NT2/D1 (cell line): ENCODE results near the gene FOXO3B.
"Not testable (repeated sequence)": the region's sequence is repeated elsewhere in the genome, so short reads cannot be mapped to it uniquely, and the experiment has no call there.

Experiments used
- DNase-seq: peaks from one replicate; pipeline ENCODE4 v3.0.0-alpha.2; 2011; ENCODE audit warnings: low read depth, low spot score
- H3K27me3 ChIP-seq: 2 replicates; pipeline ENCODE4 v1.6.0; 2011; ENCODE audit warnings: mild to moderate bottlenecking; ENCODE audit not compliant: insufficient read length, insufficient read depth
- H3K36me3 ChIP-seq: 2 replicates; pipeline ENCODE4 v1.6.1; 2011; ENCODE audit warnings: mild to moderate bottlenecking, low read length, mixed read lengths; ENCODE audit not compliant: insufficient read depth, insufficient read length
- H3K4me1 ChIP-seq: 2 replicates; pipeline ENCODE4 v1.5.1; 2011; ENCODE audit not compliant: insufficient read depth, insufficient read length
- H3K4me3 ChIP-seq: 2 replicates; pipeline ENCODE4 v1.5.1; 2011; ENCODE audit warnings: low read depth; ENCODE audit not compliant: insufficient read length
- H3K9ac ChIP-seq: 2 replicates; pipeline ENCODE4 v1.6.0; 2011; ENCODE audit warnings: low read depth; ENCODE audit not compliant: insufficient read length
- H3K9me3 ChIP-seq: 2 replicates; pipeline ENCODE4 v1.5.1; 2011; ENCODE audit warnings: mild to moderate bottlenecking, low read length; ENCODE audit not compliant: insufficient read depth

FOXO3B gene

DNA sequence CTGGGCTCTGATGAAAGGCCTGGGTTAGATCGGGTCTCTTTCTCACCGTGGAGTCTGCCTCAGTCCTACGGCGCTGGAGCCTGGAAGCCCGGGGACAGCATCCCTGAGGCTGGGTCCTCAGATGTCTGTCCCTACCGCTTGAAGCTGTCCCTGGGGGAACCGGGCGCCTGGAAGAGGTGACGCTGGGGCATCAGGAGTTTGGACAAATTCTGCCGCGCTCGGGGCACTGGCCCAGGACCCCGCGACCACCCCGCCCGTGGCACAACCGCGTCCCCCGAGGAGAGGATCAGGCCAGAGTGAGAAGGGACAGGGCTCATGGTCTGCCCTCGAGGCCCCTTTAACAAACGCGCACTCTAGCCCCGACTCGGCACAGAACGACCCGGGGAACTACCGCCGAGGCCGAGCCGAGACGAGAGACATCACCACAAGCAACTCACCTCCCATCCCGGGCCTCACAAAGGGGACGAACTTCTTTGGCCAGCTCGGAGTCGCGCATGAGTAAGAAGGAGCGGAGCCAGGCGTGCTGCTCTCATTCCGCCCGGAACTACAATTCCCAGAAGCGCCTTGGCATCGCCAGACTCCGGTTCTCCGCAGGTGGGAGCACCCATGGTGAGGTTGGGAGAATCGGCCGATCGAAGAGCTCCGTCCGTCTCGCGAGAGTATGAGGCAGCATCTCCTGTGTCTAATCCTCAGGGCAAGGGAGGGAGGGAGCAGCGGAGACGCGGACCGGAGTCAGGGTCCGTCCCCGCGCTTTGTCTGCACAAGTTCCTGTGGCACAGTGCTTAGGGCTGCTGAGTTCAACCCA is at the start of gene FOXO3B:
TSS of gene FOXO3B (minus strand) at position 548 of the 805 bp plus-strand sequence. CDS start 663 bp downstream, outside the sequence.
- peak within 1 kb of the TSS; percentile 56 for H3K9ac ChIP-seq
- peak; percentile 83 for DNase-seq

DNA sequence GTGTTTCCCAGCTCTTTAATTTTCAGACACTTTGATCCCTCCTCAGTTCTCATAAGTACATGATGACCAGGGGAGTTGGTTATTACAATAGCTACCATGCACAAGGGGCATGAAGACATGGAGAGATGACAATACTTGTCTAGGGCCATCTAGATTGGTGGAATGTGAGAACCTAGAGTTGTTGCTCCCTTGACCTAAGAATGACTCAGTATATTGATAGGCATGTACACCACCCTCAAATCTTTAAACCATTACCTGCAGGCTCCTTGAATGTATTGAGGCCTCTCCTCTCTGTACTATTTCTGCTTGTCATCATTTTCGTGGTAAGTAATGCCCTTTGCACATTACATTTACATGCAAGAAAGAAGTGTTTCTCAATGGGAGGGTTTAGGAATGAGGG is 41.4 kb upstream of the FOXO3B start:
- not testable (repeated sequence) for H3K4me3 ChIP-seq, H3K27me3 ChIP-seq, H3K9me3 ChIP-seq, H3K9ac ChIP-seq, DNase-seq, H3K36me3 ChIP-seq, H3K4me1 ChIP-seq

More for the DNA sequence above, at the start of gene FOXO3B:
- H3K4me3 ChIP-seq: peak within 1 kb of the TSS; percentile 32
- H3K27me3 ChIP-seq, H3K9me3 ChIP-seq, H3K4me1 ChIP-seq, H3K36me3 ChIP-seq: not testable (repeated sequence)

DNA sequence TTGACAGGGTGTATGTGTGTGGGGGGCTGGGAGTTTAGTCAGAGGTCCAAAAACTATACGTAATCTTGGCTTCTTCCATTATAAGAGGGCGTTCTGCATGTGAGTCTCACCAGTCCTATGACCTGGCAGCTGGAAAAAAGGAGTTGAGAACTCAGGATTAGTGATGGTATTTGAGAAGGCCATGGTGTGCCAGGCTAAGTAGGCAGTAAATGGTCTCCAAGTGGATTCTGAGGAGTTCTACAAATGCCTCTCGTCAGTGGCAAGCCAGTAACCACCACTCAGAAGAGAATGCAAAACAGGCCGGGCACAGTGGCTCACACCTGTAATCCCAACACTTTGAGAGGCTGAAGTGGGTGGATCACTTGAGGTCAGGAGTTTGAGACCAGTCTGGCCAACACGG is 40.5 kb upstream of the FOXO3B start:
- H3K9me3 ChIP-seq, DNase-seq, H3K4me1 ChIP-seq, H3K36me3 ChIP-seq, H3K27me3 ChIP-seq, H3K4me3 ChIP-seq, H3K9ac ChIP-seq: not testable (repeated sequence)

DNA sequence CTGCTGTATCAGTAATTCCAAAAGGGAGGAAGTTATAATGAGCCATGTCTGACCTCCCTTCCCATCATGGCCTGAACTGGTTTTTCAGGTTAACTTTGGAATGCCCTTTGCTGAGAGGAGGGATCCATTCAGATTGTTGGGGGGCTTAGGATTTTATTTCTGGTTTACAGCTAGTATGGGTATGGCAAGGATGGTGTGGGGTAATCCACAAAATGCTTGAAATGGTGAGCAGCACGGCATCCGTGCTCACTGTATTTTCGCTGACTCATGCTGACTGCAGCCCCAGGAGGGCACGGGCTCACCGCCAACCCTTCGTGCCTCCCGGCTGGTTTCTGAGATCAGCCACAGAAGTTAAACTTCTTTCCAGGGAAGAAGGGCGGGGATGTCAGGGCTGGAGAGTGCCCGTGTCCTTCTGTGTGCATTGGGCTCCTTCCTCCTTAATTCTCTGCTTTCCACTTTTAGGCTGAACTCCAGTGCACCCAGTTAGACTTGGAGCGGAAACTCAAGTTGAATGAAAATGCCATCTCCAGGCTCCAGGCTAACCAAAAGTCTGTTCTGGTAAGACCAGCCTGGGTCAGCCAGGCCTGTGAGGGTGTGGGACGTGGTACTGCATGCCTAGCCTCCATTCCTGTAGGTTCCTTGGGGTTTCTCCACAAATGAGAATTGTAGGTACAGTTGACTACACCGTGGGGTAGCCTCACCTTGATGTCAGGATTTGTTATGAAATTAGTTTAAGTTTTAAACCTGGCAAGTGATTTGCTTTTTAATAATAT is 39.8 kb upstream of the FOXO3B start:
- not testable (repeated sequence) for H3K9me3 ChIP-seq, H3K9ac ChIP-seq, H3K4me1 ChIP-seq, H3K27me3 ChIP-seq, DNase-seq, H3K4me3 ChIP-seq, H3K36me3 ChIP-seq

DNA sequence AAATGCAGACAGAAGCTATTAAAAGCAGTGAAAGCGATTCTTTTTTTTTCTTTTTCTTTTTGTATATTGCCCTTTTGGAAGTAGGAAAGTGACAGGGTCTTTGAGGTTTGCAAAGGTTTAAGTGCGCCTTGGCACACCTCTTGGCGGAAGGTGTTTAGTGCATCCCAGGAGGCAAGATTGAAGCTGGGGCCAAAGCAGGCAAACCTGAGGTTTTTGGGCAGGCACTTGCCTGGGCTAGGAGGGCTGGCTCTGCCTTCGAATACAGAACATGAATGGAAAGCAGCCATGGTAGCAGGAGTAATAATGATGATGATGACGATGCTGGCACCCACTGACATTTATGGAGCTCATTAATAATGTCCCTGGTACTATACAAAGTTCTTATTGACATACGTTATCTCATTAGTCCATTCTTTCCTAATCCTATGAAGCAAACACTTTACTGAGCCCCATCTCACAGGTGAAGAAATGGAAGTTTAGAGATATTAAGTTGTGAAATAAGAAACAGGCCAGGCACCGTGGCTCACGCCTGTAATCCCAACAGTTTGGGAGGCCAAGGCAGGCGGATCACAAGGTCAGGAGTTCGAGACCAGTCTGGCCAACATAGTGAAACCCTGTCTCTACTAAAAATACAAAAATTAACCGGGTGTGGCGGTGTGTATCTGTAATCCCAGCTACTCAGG is 37.5 kb upstream of the FOXO3B start:
- H3K9me3 ChIP-seq, H3K36me3 ChIP-seq, H3K27me3 ChIP-seq, H3K4me1 ChIP-seq, H3K9ac ChIP-seq, H3K4me3 ChIP-seq, DNase-seq: not testable (repeated sequence)

DNA sequence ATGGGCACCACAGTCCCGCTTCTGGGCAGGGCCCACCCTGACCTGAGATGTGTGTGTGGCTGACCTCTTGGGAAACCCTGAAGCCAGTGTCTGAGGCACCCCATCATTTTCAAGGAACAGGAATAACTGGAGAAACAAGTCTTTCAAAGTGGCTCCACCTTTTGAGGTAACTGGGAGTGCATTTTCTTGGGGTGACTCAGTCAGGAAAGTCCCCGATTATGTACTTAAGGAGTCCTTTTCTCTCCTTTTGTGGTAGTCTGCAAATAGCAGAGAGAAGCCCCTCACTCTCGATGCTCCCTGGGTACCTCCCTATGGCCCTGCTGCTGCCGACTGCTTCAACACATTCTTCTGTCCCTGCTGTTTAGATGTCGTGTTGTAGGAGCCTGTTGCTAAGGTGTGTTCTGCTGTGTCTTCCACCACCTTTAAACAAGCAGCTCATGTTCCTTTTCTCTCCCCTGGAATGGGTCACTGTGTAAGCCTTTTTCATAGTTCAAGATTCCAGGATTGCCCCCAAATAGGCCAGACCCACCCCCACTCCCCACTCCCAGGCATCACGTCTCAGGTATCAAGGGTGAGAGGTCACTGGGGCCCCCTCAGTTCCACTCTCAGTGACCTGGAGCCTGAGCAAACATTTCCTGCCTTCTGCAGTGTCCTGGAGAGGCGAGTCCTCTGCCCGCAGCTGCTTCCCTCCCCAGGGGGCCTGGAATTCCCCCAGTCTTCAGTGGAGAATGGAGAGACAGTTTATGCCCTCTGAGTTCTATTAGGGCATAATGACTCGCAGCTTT is 36.7 kb upstream of the FOXO3B start:
- H3K4me1 ChIP-seq, H3K27me3 ChIP-seq, H3K4me3 ChIP-seq, DNase-seq, H3K36me3 ChIP-seq, H3K9ac ChIP-seq, H3K9me3 ChIP-seq: not testable (repeated sequence)

DNA sequence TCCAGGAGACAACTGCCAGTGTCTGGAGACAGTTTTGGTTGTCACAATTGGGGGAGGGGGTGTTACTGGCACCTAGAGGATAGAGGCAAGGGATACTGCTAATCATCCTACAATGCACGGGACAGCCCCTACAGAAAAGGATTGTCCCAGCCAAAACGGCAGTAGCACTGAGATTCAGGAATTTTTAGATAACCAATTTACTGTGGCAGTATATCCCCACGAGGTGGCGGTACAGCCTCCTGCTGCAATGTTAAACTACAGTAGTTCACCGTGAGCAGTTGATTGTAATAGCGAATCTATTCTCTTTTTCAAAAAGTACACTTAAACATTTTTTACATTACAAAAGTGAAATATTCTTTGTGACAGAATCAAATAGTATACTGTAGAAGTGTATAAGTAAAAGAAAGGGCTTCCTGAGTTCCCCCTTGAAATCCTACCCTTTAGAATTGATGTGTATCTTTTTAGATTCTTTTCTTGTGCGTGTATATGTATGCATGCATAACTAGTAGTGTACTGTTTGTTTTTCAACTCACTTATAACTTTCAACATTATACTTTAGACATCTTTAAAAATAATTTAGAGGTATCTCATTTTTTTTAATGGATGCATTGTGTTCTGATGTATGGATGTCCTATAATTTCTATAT is 30.4 kb upstream of the FOXO3B start:
- not testable (repeated sequence) for H3K4me3 ChIP-seq, H3K9ac ChIP-seq, H3K4me1 ChIP-seq, H3K36me3 ChIP-seq, DNase-seq, H3K9me3 ChIP-seq, H3K27me3 ChIP-seq

DNA sequence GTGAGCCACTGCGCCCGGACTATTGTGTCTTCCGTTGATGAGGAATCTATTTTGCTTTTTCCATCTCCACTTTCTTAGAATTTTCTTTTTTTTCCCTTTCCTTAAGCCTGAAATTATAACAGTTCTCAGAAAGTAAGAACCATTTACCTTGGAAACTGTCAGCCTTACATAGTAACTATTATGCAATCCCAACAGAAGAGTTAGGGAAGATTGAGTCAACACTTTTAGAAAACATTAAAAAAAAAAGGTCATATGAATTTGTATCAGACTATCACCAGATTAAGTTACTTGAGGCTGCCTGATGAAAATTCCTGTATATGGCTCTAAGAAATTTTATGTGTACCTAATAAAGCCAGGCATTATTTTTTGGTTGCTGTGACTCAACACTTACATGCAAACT is 26.1 kb upstream of the FOXO3B start:
- H3K9ac ChIP-seq, H3K36me3 ChIP-seq, H3K4me3 ChIP-seq, H3K27me3 ChIP-seq, H3K4me1 ChIP-seq, H3K9me3 ChIP-seq, DNase-seq: not testable (repeated sequence)

DNA sequence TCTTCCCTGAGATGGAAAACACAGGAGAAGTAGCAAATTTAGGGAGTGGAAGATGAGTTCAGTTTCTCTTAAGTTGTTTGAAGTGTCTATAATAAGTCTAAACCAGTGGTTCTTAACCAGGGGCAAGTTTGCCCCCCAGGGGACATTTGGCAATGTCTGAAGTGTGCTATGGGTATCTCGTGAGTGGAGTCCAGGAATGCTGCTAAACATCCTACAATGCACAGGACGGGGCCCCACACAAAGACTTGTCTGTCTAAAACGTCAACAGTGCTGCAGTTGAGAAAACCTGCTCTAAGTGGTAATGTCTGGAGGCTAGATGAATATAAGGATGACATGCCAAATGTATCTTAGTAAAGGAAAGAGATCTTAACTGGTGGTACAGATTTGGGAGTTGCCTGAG is 23.8 kb upstream of the FOXO3B start:
- H3K9me3 ChIP-seq, H3K4me1 ChIP-seq, H3K9ac ChIP-seq, H3K4me3 ChIP-seq, DNase-seq, H3K36me3 ChIP-seq, H3K27me3 ChIP-seq: not testable (repeated sequence)

DNA sequence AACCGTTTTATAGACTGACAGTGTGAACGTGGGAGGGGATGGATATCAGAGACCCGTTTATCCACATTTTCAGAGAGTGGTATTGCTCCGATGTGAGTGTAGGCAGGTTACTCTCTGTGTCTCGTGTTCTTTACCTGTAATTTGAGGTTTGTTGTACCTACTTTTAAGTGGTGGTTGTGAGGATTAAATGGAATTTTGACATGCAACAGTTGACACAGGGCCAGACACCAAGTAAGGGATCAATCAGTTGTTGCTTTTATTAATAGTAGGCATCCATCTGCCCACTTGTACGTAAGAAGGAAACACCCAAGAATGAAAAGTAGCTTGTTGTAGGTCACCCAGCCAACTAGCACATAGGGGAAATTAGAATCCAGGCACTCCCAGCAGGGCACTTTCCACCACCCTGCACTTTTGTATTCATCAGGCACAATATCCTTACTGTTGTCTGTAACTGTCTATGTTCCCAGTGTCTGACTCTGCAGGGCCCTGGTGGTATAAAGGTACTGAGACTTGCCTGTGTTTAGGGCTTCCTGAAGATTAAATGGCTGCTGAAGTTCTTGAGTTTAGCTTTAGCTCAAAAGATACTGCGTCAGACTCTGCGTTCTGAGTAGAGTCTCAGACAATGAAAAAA is 16.5 kb upstream of the FOXO3B start:
- DNase-seq, H3K36me3 ChIP-seq, H3K9me3 ChIP-seq, H3K27me3 ChIP-seq, H3K4me1 ChIP-seq, H3K4me3 ChIP-seq: not testable (repeated sequence)
- peak overlapping the region; percentile 56 for H3K9ac ChIP-seq

DNA sequence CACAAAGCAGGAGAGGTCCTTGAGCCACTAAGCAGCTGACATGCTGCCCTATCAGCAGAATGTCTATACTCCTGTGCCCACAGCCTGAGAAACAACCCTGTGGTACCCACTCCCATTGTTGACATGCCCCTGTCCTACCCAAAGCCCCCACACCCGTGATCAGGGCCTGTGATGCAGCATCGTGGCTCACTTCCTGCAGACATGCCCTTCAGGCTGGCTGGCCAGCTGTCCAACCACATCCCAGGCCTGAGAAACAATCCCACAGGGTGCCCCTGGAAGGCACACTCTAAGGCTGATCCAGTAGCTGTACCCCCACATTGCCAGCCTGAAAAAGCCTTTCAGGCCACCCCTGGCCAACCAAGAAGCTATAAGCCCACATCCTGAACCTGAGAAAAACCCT is 13.0 kb upstream of the FOXO3B start:
- not testable (repeated sequence) for H3K4me3 ChIP-seq, H3K4me1 ChIP-seq, H3K9me3 ChIP-seq, H3K36me3 ChIP-seq, H3K27me3 ChIP-seq, H3K9ac ChIP-seq, DNase-seq
